ENCODE data around the gene FAM111B.
"Not testable (repeated sequence)": the region's sequence is repeated elsewhere in the genome, so short reads cannot be mapped to it uniquely, and the experiment has no call there.

The FAM111B gene

GRCh38 chr11:59097938-59098337, 9.1 kb upstream of the FAM111B start:
- DNase-seq (ENCODE audit: low read depth, low spot score): not testable (repeated sequence)

- DNase-seq (ENCODE audit: low read depth, low spot score): peak; percentile 88
These were observed 4.7 kb upstream of the FAM111B start for GRCh38 chr11:59102259-59102765.

DNA sequence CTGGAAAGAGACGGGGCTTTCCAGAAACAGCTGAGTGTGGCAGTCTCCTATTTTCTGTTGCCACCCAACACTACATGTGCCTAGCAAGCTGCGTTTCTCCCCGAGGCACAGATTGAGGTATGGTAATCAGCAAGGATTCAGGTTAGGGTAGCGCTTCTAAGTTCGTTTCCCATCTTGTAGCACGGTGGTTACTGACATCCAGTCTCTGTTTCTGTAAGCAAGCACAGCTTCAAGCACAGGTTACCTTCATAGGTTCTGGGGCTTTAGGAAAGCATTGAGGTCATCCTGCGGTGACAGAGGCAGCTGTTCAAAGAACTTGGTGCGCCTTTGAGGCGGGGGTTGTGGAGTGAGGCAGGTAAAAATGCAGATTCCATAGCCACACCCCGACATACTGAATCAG, 684 bp downstream of the FAM111B start:
- DNase-seq (ENCODE audit: low read depth, low spot score): not testable (repeated sequence)

DNA sequence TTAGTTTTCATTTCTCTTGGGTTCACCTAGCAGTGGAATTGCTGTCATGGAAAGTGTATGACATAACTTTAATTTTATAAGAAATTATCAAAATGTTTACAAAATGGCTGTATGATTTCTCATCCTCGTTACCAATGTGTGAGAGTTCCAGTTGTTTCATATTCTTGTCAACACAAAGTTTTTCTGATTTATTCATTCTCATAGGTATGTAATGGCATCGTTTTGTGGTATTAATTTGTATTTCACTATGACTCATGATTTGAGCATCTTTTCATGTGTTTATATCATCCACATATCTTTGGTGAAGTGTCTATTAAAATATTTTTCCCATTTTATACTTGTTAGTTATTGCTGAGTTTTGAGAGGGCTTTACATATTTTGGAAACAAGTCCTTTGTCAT, 5.5 kb downstream of the FAM111B start:
- DNase-seq (ENCODE audit: low read depth, low spot score): no peak

GRCh38 chr11:59114344-59114743, 7.3 kb downstream of the FAM111B start:
- DNase-seq (ENCODE audit: low read depth, low spot score): no peak

DNA sequence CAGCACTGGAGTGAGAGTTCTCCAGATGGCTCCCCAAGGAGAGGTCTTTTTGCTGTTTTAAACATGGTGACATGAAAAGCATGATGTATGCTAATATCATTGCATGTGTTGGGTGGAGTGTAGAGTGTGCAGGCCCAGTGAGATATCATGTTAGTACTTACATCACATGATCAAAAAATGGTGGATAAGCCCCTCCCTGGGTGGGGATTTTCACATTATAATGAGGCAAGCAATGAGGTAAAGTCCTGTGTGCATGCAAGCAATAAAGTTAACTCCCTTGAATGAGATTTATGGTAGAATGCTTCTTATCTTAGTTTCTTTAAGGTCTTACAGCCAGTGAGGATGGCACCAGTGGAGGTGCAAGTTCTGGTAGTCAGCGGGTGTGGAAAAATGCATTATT, 8.5 kb downstream of the FAM111B start:
- no peak for DNase-seq (ENCODE audit: low read depth, low spot score)

GRCh38 chr11:59117774-59118173, 10.7 kb downstream of the FAM111B start:
- no peak for DNase-seq (ENCODE audit: low read depth, low spot score)

GRCh38 chr11:59119826-59120225, 12.8 kb downstream of the FAM111B start:
- no peak for DNase-seq (ENCODE audit: low read depth, low spot score)

- DNase-seq (ENCODE audit: low read depth, low spot score): peak; percentile 89
These were observed 28.8 kb downstream of the FAM111B start for GRCh38 chr11:59135648-59136461.

DNA sequence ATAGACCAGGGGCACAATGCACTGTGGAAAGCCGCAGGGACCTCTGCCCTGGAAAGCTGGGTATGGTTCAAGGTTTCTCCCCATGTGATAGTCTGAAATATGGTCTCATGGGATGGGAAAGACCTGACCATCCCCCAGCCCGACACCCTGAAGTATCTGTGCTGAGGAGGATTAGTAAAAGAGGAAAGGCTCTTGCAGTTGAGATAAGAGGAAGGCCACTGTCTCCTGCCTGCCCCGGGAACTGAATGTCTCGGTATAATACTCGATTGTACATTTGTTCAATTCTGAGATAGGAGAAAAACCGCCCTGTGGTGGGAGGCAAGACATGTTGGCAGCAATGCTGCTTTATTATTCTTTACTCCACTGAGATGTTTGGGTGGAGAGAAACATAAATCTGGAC, 29.5 kb downstream of the FAM111B start:
- DNase-seq (ENCODE audit: low read depth, low spot score): not testable (repeated sequence)

DNA sequence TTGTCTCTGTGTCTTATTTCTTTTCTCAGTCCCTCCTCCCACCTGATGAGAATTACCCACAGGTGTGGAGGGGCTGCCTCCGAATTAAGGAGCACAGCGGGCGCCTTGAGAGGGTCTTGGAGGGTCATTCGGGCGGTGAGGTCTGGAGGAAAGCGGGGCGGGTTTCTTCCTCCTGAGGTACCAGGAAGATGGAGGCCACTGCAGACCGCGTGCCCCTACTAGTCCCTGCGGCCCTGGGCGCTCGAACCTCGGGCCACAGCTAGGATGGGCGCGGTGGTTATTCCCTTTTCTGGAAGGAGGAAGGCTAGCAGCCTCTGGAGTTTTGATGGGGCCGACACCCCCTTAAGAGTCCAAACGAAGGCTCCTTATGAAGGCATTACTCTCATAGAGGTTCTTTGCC, 30.2 kb downstream of the FAM111B start:
- DNase-seq (ENCODE audit: low read depth, low spot score): no peak

DNA sequence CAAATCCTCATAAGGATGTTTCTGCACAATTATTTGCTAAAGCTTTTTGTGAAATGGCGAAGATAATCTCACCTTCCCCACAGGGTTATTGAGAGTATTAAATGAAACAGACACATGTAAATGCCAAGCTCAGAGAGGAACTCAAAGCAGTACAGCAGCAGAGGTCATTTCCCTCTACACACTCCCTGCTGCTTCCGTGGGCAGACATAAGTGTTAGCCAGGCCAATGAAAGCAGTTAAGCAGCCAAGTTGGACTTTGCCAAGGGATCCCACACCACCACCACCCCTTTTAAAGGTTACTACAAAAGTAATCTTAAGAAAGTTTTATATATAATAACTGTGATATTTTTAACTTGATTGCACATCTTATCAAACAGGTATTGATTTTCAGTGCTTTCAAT, 31.6 kb downstream of the FAM111B start:
- no peak for DNase-seq (ENCODE audit: low read depth, low spot score)

DNA sequence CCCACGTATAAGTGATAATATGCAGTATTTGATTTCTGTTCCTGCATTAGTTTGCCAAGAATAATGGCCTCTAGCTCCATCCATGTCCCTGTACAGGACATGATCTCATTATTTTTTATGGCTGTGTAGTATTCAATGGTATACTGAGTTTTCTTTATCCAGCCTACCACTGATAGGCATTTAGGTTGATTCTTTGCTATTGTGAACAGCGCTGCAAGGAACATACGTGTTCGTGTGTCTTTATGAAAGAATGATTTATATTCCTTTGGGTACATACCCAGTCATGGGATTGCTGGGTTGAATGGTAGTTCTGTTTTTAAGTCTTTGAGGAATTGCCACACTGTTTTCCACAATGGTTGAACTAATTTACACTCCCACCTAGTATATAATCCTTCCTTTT, 34.2 kb downstream of the FAM111B start:
- DNase-seq (ENCODE audit: low read depth, low spot score): no peak

GRCh38 chr11:59141673-59142460, 34.8 kb downstream of the FAM111B start:
- DNase-seq (ENCODE audit: low read depth, low spot score): no peak

GRCh38 chr11:59142530-59143507, 35.8 kb downstream of the FAM111B start, which contains the start of gene FAM111A:
TSS of gene FAM111A (plus strand) at chr11:59142856. CDS start at chr11:59148873, 6,017 bp downstream.
- DNase-seq (ENCODE audit: low read depth, low spot score): peak; percentile 73

DNA sequence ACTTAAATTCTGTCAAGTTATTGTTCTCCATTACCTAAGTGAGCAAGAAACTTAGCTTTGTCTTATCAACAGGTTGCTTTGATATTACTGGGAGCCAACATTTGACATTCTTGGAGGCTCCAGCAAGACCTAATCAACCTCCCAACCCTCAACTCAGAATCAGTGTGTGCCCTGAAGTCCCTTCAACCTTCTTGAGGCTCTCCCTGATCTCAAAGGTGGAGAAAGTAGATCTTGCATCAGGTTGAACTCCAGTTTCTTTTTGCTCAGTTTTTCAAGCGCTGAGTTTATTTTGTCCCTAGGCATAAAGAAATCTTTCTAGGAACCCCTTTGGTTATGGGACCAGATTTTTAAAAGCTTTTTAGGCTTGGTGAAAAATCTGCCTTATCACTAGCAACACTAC, 37.1 kb downstream of the FAM111B start:
- no peak for DNase-seq (ENCODE audit: low read depth, low spot score)

- DNase-seq (ENCODE audit: low read depth, low spot score): peak; percentile 79
These were observed 37.7 kb downstream of the FAM111B start for GRCh38 chr11:59144579-59145345.

DNA sequence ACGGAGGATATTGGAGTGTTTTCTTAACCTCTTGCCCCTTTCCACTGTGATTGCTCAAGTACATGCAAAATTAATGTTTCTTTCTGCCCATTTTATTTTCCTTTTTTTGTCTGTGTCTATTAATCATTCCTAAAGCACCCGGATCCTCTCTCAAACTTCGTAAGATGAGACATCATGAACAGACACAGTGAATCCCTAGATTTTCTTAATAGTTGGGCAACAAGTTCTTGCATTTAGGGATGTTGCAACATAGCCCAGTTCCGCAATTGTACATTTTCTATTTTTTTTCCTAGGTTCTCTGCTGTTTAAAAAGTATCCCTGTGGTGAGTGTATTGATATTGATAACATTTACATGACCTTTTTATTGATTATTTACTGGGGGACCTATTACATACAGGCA, 38.5 kb downstream of the FAM111B start:
- no peak for DNase-seq (ENCODE audit: low read depth, low spot score)

DNA sequence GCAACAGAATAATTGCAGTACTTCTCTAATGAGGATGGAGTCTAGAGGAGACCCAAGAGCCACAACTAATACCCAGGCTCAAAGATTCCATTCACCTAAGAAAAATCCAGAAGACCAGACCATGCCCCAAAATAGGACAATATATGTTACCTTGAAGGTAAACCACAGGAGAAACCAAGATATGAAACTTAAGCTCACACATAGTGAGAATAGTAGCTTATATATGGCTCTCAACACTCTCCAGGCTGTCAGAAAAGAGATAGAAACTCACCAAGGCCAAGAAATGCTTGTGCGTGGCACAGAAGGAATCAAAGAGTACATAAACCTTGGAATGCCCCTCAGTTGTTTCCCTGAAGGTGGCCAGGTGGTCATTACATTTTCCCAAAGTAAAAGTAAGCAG, 44.7 kb downstream of the FAM111B start:
- DNase-seq (ENCODE audit: low read depth, low spot score): no peak

- DNase-seq (ENCODE audit: low read depth, low spot score): no peak
These were observed 45.4 kb downstream of the FAM111B start for GRCh38 chr11:59152312-59152951.

Data from ELF-1 (cell line).